Stimulated activated naive CD8-positive, alpha-beta T cell treated with anti-CD3 and anti-CD28 coated beads, Interleukin-15, amount 100 ng/mL, for 72 hours (primary cell): ENCODE data around the gene RPS16.

Experiments
- ATAC-seq: fragments of 150-1000 bp; cut with Tn5 transposase; 2 replicates; pipeline ENCODE4 v1.10.0; 2021; ENCODE audit warnings: mild to moderate bottlenecking, moderate library complexity
- DNase-seq, 2 donors: peaks; one replicate each; pipeline ENCODE4 v3.0.0; 2021 to 2022
- H3K27ac Mint-ChIP-seq, 2 donors: one replicate each; pipeline ENCODE4 v1.8.0; 2022; ENCODE audit warnings: mild to moderate bottlenecking in 2 of 2, mixed read lengths in 2 of 2, moderate library complexity in 2 of 2
- H3K27me3 Mint-ChIP-seq: one replicate; pipeline ENCODE4 v1.8.0; 2022; ENCODE audit warnings: mixed read lengths
- H3K4me1 Mint-ChIP-seq: one replicate; pipeline ENCODE4 v1.8.0; 2022; ENCODE audit warnings: mild to moderate bottlenecking, mixed read lengths
- H3K4me3 Mint-ChIP-seq, 2 donors: one replicate each; pipeline ENCODE4 v1.8.0; 2022; ENCODE audit warnings: mild to moderate bottlenecking in 2 of 2, mixed read lengths in 2 of 2, moderate library complexity in 1 of 2
- H3K9me3 Mint-ChIP-seq, 2 donors: one replicate each; pipeline ENCODE4 v1.8.0; 2022; ENCODE audit warnings: mixed read lengths in 2 of 2

The RPS16 gene

GRCh38 chr19:39390751-39391437 lies 44.9 kb downstream of the RPS16 start, which contains the start of the genes MED29 and PAF1:
MED29 (plus strand) TSS chr19:39391378; CDS start chr19:39391423, 45 bp downstream.
PAF1 (minus strand) TSS chr19:39391106; CDS start chr19:39390864, 242 bp downstream.
- H3K4me1 Mint-ChIP-seq: peaks cover 54% of the 10 kb centered on the region
- H3K27me3 Mint-ChIP-seq: no peaks in the 10 kb centered on the region
- ATAC-seq (peak; percentile 96), DNase-seq (peak; percentile 94 to 98)
- H3K4me3 Mint-ChIP-seq: peak within 1 kb of the TSS; percentile 97 to 99
- H3K27ac Mint-ChIP-seq: peak within 1 kb of the TSS; percentile 99
- no peaks in the 10 kb centered on the region for H3K9me3 Mint-ChIP-seq

GRCh38 chr19:39390451-39390750 lies 45.3 kb downstream of the RPS16 start:
- DNase-seq (no peak), ATAC-seq (no peak)
- H3K9me3 Mint-ChIP-seq: no peaks in the 10 kb centered on the region
- H3K4me1 Mint-ChIP-seq: peaks cover 49% of the 10 kb centered on the region
- peak overlapping the region; percentile 97 to 99 for H3K4me3 Mint-ChIP-seq
- H3K27ac Mint-ChIP-seq: peak overlapping the region; percentile 99
- H3K27me3 Mint-ChIP-seq: no peaks in the 10 kb centered on the region

- H3K9me3 Mint-ChIP-seq: no peaks in the 10 kb centered on the region
- ATAC-seq (no peak), DNase-seq (no peak)
- H3K4me1 Mint-ChIP-seq: peaks cover 48% of the 10 kb centered on the region
- H3K27me3 Mint-ChIP-seq: no peaks in the 10 kb centered on the region
- H3K4me3 Mint-ChIP-seq: peak overlapping the region; percentile 97 to 99
- peak overlapping the region; percentile 99 for H3K27ac Mint-ChIP-seq
These were observed 45.9 kb downstream of the RPS16 start for GRCh38 chr19:39389631-39390414.

GRCh38 chr19:39388657-39389056 lies 47.1 kb downstream of the RPS16 start:
- DNase-seq (no peak), ATAC-seq (no peak)
- Mint-ChIP-seq H3K4me3 (no peak overlapping the region), H3K27ac (peak overlapping the region in 1 of 2 donors; percentile 55), H3K4me1 (peaks cover 44% of the 10 kb centered on the region), H3K27me3 (no peaks in the 10 kb centered on the region), H3K9me3 (no peaks in the 10 kb centered on the region)

GRCh38 chr19:39386557-39386956 lies 49.2 kb downstream of the RPS16 start:
- Mint-ChIP-seq H3K9me3 (no peaks in the 10 kb centered on the region), H3K4me1 (peaks cover 25% of the 10 kb centered on the region), H3K27me3 (no peaks in the 10 kb centered on the region), H3K4me3 (no peak overlapping the region), H3K27ac (peak overlapping the region; percentile 89 to 92)
- DNase-seq (no peak), ATAC-seq (no peak)

- Mint-ChIP-seq H3K4me1 (peaks cover 21% of the 10 kb centered on the region), H3K27me3 (no peaks in the 10 kb centered on the region), H3K9me3 (no peaks in the 10 kb centered on the region), H3K4me3 (no peak overlapping the region), H3K27ac (peak overlapping the region; percentile 60 to 92)
- no peak for ATAC-seq
- no peak for DNase-seq
These were observed 49.9 kb downstream of the RPS16 start for GRCh38 chr19:39385629-39386411.

- DNase-seq: no peak
- Mint-ChIP-seq H3K9me3 (no peaks in the 10 kb centered on the region), H3K4me1 (peaks cover 15% of the 10 kb centered on the region), H3K4me3 (no peak overlapping the region), H3K27me3 (no peaks in the 10 kb centered on the region), H3K27ac (peak overlapping the region; percentile 10 to 35)
- ATAC-seq: peak; percentile 27
These were observed 50.7 kb downstream of the RPS16 start for GRCh38 chr19:39384839-39385568.
